Renal cortex interstitium (tissue), 11 donors: Measurements from ENCODE around the gene CHD1. TPM values are rescaled to one million over a fixed set of nuclear protein-coding genes. Genes with fewer than 3 reads are reported as not detected.
A peak's percentile ranks its signal among the peaks of the same experiment; 100 is the strongest.

ENCODE experiments used
- DNase-seq, 11 donors: peaks; one replicate each; pipeline ENCODE4 v3.0.0-alpha.2; 2013; ENCODE audit warnings: low read depth in 9 of 11, low spot score in 4 of 11; ENCODE audit errors: extremely low read depth in 1 of 11
- polyA plus RNA-seq, 3 donors: library from polyadenylated mRNA; unstranded; fragments of 120-200 nt; gene quantifications; one replicate each; pipeline ENCODE4 v1.2.1, GENCODE V29; 2013; ENCODE audit not compliant: insufficient read length in 3 of 3

The CHD1 gene
- polyA plus RNA-seq, 3 donors: 61.4 to 81.1 (median 76.9) TPM

- no peak for DNase-seq
These were observed 14.0 kb upstream of the CHD1 start for GRCh38 chr5:98942847-98943246.

GRCh38 chr5:98941131-98941883 lies 12.5 kb upstream of the CHD1 start:
- DNase-seq: no peak

- peak in 6 of 11 donors; percentile 3 to 21 (median 14) for DNase-seq
These were observed 11.8 kb upstream of the CHD1 start for GRCh38 chr5:98940581-98940980.

- DNase-seq: no peak
These were observed 9.7 kb upstream of the CHD1 start for GRCh38 chr5:98938464-98938863.

GRCh38 chr5:98936948-98937715 lies 8.3 kb upstream of the CHD1 start:
- DNase-seq: no peak

- DNase-seq: no peak
These were observed 6.4 kb upstream of the CHD1 start for GRCh38 chr5:98935206-98935605.

GRCh38 chr5:98934546-98934945 lies 5.7 kb upstream of the CHD1 start:
- DNase-seq: no peak

GRCh38 chr5:98933445-98934072 lies 4.8 kb upstream of the CHD1 start:
- DNase-seq: no peak

GRCh38 chr5:98930972-98931762 lies 2.4 kb upstream of the CHD1 start:
- no peak for DNase-seq

GRCh38 chr5:98929710-98930298 lies 997 bp upstream of the CHD1 start:
- peak in 3 of 11 donors; percentile 12 to 88 (median 79) for DNase-seq

- DNase-seq: peak in 7 of 11 donors; percentile 50 to 74 (median 61)
These were observed 576 bp downstream of the CHD1 start for GRCh38 chr5:98927989-98928872.

- peak in 4 of 11 donors; percentile 38 to 53 (median 45) for DNase-seq
These were observed 1.4 kb downstream of the CHD1 start for GRCh38 chr5:98927242-98927988.

GRCh38 chr5:98923966-98924365 lies 4.8 kb downstream of the CHD1 start:
- no peak for DNase-seq

- DNase-seq: no peak
These were observed 6.8 kb downstream of the CHD1 start for GRCh38 chr5:98921947-98922505.

GRCh38 chr5:98917433-98917832 lies 11.4 kb downstream of the CHD1 start:
- no peak for DNase-seq

GRCh38 chr5:98916540-98916939 lies 12.3 kb downstream of the CHD1 start:
- DNase-seq: no peak

GRCh38 chr5:98913911-98914310 lies 14.9 kb downstream of the CHD1 start:
- no peak for DNase-seq
